Measurements from ENCODE around the gene GPT2. TPM values are rescaled to one million over a fixed set of nuclear protein-coding genes. Genes with fewer than 3 reads are reported as not detected.

The GPT2 gene
- total RNA-seq, 4 donors from 2014 or later, result 42.5 to 126 (median 61.3) TPM

DNA sequence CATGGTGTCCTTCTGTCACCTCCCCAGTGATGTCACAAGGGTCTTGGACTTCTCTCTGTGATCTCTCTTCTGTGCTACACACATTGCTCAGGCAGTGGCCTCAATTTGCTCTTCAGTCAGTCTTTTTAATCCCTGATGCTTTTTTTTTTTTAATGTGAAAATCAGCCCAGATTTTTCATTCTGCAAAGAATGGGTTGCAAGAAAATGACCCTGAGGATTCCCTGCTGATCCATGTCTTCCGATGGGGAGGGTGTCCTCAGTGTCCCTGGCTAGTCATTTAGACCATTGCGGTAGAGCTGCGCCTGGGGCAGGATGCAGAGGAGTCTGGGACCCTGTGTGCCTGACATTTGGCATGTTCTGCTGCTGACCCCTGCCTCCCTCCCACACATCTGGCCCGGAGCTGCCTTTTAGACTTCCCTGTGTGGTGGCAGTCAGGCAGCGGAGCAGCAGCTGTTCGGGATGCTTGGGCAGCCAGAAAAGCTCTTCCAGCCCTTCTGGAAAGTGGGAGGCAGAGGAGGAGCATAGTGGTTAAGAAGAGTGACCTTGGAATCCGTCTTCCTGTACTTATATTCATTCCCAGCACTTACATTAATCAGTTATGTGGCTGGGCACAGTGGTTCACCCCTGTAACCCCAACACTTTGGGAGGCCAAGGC lies 12.3 kb downstream of the GPT2 start:
- Histone ChIP-seq H3K27ac (peak overlapping the region in 3 of 4 donors; percentile 51 to 76 (median 73)), H3K4me1 (peaks cover 0 to 64% (median 14%) of the 10 kb centered on the region in 4 donors), H3K4me3 (no peak overlapping the region), H3K36me3 (peaks cover 0 to 27% (median 0%) of the 10 kb centered on the region in 3 donors), H3K27me3 (no peaks in the 10 kb centered on the region), H3K9me3 (no peaks in the 10 kb centered on the region)
- TF ChIP-seq EP300 (IDR thresholded peaks at IDR 0.05), result peak in 1 of 2 donors; percentile 50
- no peak for TF ChIP-seq POLR2A (IDR thresholded peaks at IDR 0.05)
- TF ChIP-seq CTCF (IDR thresholded peaks at IDR 0.05), result no peak
- 24 to 27% methylated on average over 7 of the region's 7 CpGs for WGBS, 2 donors
- DNase-seq (ENCODE audit: low spot score in 2 of 2), result no peak

GRCh38 chr16:46897471-46897870 lies 13.3 kb downstream of the GPT2 start:
- Histone ChIP-seq H3K36me3 (peaks cover 0 to 37% (median 0%) of the 10 kb centered on the region in 3 donors), H3K27me3 (no peaks in the 10 kb centered on the region), H3K27ac (peak overlapping the region in 3 of 4 donors; percentile 51 to 76 (median 73)), H3K9me3 (no peaks in the 10 kb centered on the region), H3K4me1 (peaks cover 0 to 67% (median 14%) of the 10 kb centered on the region in 4 donors), H3K4me3 (no peak overlapping the region)
- DNase-seq (ENCODE audit: low spot score in 2 of 2), result no peak
- 85 to 91% methylated on average over 9 to 10 of the region's 10 CpGs for WGBS, 2 donors
- TF ChIP-seq EP300 (IDR thresholded peaks at IDR 0.05) (no peak), CTCF (IDR thresholded peaks at IDR 0.05) (no peak), POLR2A (IDR thresholded peaks at IDR 0.05) (no peak)

DNA sequence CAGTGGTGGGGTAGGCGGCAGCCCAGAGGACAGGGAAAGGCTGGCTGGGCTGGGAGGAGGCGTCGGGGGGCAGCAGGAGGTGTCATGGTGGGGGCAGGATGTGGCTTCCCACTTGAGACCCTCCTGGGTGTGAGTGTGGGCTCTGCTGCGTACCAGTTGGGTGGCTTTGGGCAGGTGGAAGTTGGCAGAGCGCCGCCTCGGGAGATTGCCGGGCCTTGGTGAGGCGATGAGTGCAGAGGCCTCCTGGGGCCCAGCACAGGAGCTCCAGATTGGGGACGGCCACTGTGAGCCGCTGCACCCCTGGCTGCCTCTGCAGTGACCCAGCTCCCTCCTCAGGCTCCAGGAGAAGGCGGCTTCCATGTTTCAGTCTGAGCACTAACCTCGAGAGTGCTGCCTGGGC lies 13.8 kb downstream of the GPT2 start:
- DNase-seq (ENCODE audit: low spot score in 2 of 2), result no peak

DNA sequence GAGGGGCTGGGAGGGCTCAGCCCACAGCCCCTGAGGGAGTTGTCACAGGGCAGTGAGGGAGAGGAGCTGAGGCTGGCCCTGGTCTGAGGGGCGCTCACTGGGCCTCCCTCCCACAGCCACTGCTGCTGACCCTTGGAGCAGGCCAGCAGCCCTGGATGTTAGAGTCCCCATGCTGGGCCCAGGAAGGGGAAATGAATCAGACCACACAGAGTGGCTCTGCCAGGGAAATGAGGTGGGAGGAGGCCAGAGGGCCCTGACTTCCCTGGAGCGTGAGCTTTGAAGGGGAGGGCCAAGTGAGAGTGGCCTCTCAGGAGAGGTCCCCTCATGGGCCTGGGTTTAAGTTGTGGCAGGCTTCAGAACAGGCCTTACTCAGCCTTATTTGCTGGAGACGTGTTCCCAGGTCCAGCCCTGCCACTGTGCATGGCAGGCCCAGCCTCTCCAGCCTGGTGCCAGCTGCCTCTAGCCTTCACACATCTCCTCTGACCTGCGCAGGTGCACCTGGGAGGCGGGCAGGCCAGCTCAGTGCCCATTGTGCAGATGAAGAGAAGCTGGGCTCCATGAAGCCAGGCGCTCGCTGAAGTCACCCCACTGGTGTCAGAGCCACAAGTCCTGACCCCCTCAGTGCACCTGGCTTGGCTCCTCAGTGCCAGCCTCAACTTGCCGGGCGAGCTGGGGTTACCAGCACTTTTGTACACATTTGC lies 15.4 kb downstream of the GPT2 start:
- no peaks in the 10 kb centered on the region for H3K9me3 ChIP-seq
- TF ChIP-seq POLR2A (IDR thresholded peaks at IDR 0.05) (no peak), EP300 (IDR thresholded peaks at IDR 0.05) (no peak), CTCF (IDR thresholded peaks at IDR 0.05) (no peak)
- no peaks in the 10 kb centered on the region for H3K27me3 ChIP-seq
- H3K27ac ChIP-seq, result peak overlapping the region; percentile 1 to 80 (median 26)
- H3K36me3 ChIP-seq, result peaks cover 0 to 57% (median 0%) of the 10 kb centered on the region in 3 donors
- no peak overlapping the region for H3K4me3 ChIP-seq
- no peak for DNase-seq (ENCODE audit: low spot score in 2 of 2)
- 69 to 82% methylated on average over 6 to 8 of the region's 9 CpGs for WGBS, 2 donors
- H3K4me1 ChIP-seq, result peaks cover 0 to 55% (median 10%) of the 10 kb centered on the region in 4 donors

More for the DNA sequence above, 13.8 kb downstream of the GPT2 start:
- H3K9me3 ChIP-seq, result no peaks in the 10 kb centered on the region
- WGBS, 2 donors, result 77 to 87% methylated on average over 5 to 11 of the region's 13 CpGs
- peaks cover 0 to 67% (median 14%) of the 10 kb centered on the region in 4 donors for H3K4me1 ChIP-seq
- H3K27ac ChIP-seq, result peak overlapping the region in 2 of 4 donors; percentile 73 to 76
- H3K4me3 ChIP-seq, result no peak overlapping the region
- peaks cover 0 to 42% (median 0%) of the 10 kb centered on the region in 3 donors for H3K36me3 ChIP-seq
- no peak for TF ChIP-seq CTCF (IDR thresholded peaks at IDR 0.05)
- no peak for TF ChIP-seq POLR2A (IDR thresholded peaks at IDR 0.05)
- TF ChIP-seq EP300 (IDR thresholded peaks at IDR 0.05), result no peak
- no peaks in the 10 kb centered on the region for H3K27me3 ChIP-seq

Measured in tibial nerve (tissue), 4 donors.